ENCODE data around the gene CERK. TPM values are rescaled to one million over a fixed set of nuclear protein-coding genes. Genes with fewer than 3 reads are reported as not detected.

The CERK gene
- total and polyA plus RNA-seq, 2 of the 8 experiments (the other 6 are each of a cell fraction or from before 2014, with no cell fraction given) = 26.6 to 59.0 TPM

GRCh38 chr22:46721501-46722085 is 16.5 kb downstream of the CERK start:
- no peak for FAIRE-seq
- H3K27me3 ChIP-seq (replicated peaks in 1 of 4; ENCODE audit: control insufficient read depth in 3 of 4, extremely low read depth in 1 of 4, insufficient read depth in 3 of 4, low read length in 3 of 4) = no peaks in the 10 kb centered on the region
- H4K8ac ChIP-seq (ENCODE audit: extremely low read depth, insufficient read depth, low read length) = no peak overlapping the region
- no peak overlapping the region for H3K18ac ChIP-seq (ENCODE audit: extremely low read depth, low read length)
- H4K20me1 ChIP-seq (replicated peaks in 1 of 2; ENCODE audit: control insufficient read depth in 1 of 2, insufficient read depth in 2 of 2, low read length in 2 of 2) = peaks cover 0 to 18% of the 10 kb centered on the region in 2 experiments
- no peaks in the 10 kb centered on the region for H3K4me1 ChIP-seq (replicated peaks in 1 of 4; ENCODE audit: control insufficient read depth in 3 of 4, insufficient read depth in 4 of 4, low read length in 3 of 4)
- H3K23ac ChIP-seq (ENCODE audit: insufficient read length) = no peak overlapping the region
- 88% methylated on average over 16 of the region's 16 CpGs; no CpG with 5 or more reads in 1 of the 2 experiments for WGBS, 2 experiments (ENCODE audit: extremely low coverage in 1 of 2, insufficient coverage in 1 of 2, insufficient read length in 1 of 2, insufficient replicate concordance in 2 of 2, low coverage in 1 of 2, low lambda C conversion rate in 2 of 2, missing lambda C conversion rate in 1 of 2)
- H3K23me2 ChIP-seq (ENCODE audit: low read depth, low read length) = 0 out of 2 replicates have a peak, but pooled peaks cover 1% of the 10 kb centered on the region
- H4K91ac ChIP-seq (replicated peaks; ENCODE audit: insufficient read length, low read length) = no peak overlapping the region
- H2BK15ac ChIP-seq (ENCODE audit: low read length) = no peak overlapping the region
- POLR2A ChIA-PET (ENCODE audit: partially characterized antibody) = no interaction called here
- CTCF ChIA-PET (ENCODE audit: partially characterized antibody) = interaction anchor here (1.0 to 2.9 kb wide), 4 partner anchors 77 to 1513 kb away, joined by 3 to 12 read pairs (median 4); no protein-coding TSS in a partner anchor
- H2BK20ac ChIP-seq (ENCODE audit: low read length) = no peak overlapping the region
- no peak overlapping the region for H3K4me3 ChIP-seq (ENCODE audit: extremely low read depth in 1 of 4, insufficient read depth in 2 of 4, low read depth in 3 of 4, low read length in 4 of 4)
- no peak overlapping the region for H3K56ac ChIP-seq (replicated peaks; ENCODE audit: insufficient read length, low read depth, low read length)
- H2BK120ac ChIP-seq (replicated peaks; ENCODE audit: low read depth, low read length) = no peak overlapping the region
- H3K36me3 ChIP-seq (ENCODE audit: control insufficient read depth in 2 of 4, insufficient read depth in 4 of 4, low read length in 3 of 4) = peaks cover 5 to 26% (median 9%) of the 10 kb centered on the region in 4 experiments; a peak in 6 of 8 replicates
- H3K27ac ChIP-seq (ENCODE audit: low read depth, low read length) = no peak overlapping the region
- H3K79me2 ChIP-seq (ENCODE audit: control insufficient read depth in 1 of 2, insufficient read depth in 2 of 2, low read length in 2 of 2) = no peaks in the 10 kb centered on the region
- H2BK12ac ChIP-seq (ENCODE audit: low read depth, low read length) = no peak overlapping the region
- no peak overlapping the region for H2BK5ac ChIP-seq (ENCODE audit: low read depth, low read length)
- H2AK5ac ChIP-seq (ENCODE audit: low read depth, low read length) = no peak overlapping the region
- H3K4me2 ChIP-seq (ENCODE audit: insufficient read depth in 1 of 2, low read depth in 2 of 2, low read length in 2 of 2) = no peak overlapping the region
- H3K79me1 ChIP-seq (ENCODE audit: low read depth, low read length) = peaks cover 9% of the 10 kb centered on the region
- no peak overlapping the region for H4K5ac ChIP-seq (ENCODE audit: insufficient read length, low read depth, low read length)
- no peak for DNase-seq (ENCODE audit: low read depth in 1 of 2, low spot score in 2 of 2)
- H3K14ac ChIP-seq (ENCODE audit: insufficient read length) = no peak overlapping the region
- no peak overlapping the region for H3K9ac ChIP-seq (replicated peaks in 1 of 4; ENCODE audit: extremely low read depth in 1 of 4, low read depth in 3 of 4, low read length in 3 of 4)
- H2AFZ ChIP-seq (ENCODE audit: low read length) = no peak overlapping the region
- no peaks in the 10 kb centered on the region for H3K9me3 ChIP-seq (ENCODE audit: insufficient read depth in 2 of 2, low read depth in 1 of 2, low read length in 1 of 2)
- TF ChIP-seq MAFK (IDR thresholded peaks at IDR 0.05; ENCODE audit: low read depth, low read length) = no peak
- H3K4ac ChIP-seq (replicated peaks; ENCODE audit: insufficient read length, low read depth, low read length) = no peak overlapping the region

Data from H1 (cell line).